ENCODE measurements around the gene NNT.
"Not testable (repeated sequence)": the region's sequence is repeated elsewhere in the genome, so short reads cannot be mapped to it uniquely, and the experiment has no call there.

Gene NNT

DNA sequence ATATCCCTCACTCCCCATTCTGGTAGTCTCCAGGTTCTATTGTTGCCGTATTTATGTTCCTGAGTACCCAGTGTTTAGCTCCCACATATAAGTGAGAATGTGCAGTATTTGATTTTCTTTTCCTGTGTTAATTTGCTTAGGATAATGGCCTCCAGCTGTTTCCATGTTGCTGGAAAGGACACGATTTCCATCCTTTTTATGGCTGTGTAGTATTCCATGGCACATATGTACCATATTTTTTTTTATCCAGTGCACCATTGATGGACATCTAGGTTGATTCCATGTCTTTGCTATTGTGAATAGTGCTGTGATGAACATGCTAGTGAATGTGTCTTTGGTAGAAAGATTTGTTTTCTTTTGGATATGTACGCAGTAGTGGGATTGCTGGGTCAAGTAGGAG, 98.2 kb downstream of the NNT start:
- no peak overlapping the region for H3K4me3 ChIP-seq (replicated peaks; ENCODE audit: low read depth, low read length)
- no peak for DNase-seq (ENCODE audit: low read depth)
- TF ChIP-seq CTCF (IDR thresholded peaks at IDR 0.05; ENCODE audit: low read length, missing control alignments): no peak

DNA sequence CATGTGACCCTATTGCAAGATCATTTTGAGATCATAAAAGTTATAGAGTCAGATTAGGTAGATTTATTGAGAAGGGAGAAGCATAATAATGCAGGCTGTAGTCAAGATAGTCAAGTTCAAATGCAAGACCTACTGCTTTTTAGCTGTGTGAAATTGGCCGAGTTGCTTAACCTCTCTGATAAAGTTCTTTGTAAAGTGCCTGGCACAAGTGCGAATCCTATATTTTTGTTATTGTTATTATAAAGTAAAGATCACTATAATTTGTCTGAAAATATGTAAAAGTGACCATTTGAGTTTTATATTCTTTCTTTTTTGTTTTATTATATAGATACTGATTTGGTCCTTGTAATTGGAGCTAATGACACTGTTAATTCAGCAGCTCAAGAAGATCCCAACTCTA, 99.3 kb downstream of the NNT start:
- TF ChIP-seq CTCF (IDR thresholded peaks at IDR 0.05; ENCODE audit: low read length, missing control alignments): no peak
- no peak for DNase-seq (ENCODE audit: low read depth)
- H3K4me3 ChIP-seq (replicated peaks; ENCODE audit: low read depth, low read length): no peak overlapping the region

GRCh38 chr5:43702815-43703214, 99.8 kb downstream of the NNT start:
- DNase-seq (ENCODE audit: low read depth): peak; percentile 31
- no peak overlapping the region for H3K4me3 ChIP-seq (replicated peaks; ENCODE audit: low read depth, low read length)
- TF ChIP-seq CTCF (IDR thresholded peaks at IDR 0.05; ENCODE audit: low read length, missing control alignments): no peak

DNA sequence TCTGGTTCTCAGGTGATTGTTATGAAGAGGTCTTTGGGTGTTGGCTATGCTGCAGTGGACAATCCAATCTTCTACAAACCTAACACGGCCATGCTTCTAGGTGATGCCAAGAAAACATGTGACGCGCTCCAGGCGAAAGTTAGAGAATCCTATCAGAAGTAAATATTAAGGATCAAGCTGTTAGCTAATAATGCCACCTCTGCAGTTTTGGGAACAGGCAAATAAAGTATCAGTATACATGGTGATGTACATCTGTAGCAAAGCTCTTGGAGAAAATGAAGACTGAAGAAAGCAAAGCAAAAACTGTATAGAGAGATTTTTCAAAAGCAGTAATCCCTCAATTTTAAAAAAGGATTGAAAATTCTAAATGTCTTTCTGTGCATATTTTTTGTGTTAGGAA, 101.3 kb downstream of the NNT start:
- DNase-seq (ENCODE audit: low read depth): no peak
- no peak overlapping the region for H3K4me3 ChIP-seq (replicated peaks; ENCODE audit: low read depth, low read length)
- no peak for TF ChIP-seq CTCF (IDR thresholded peaks at IDR 0.05; ENCODE audit: low read length, missing control alignments)

GRCh38 chr5:43706576-43706975, 103.6 kb downstream of the NNT start:
- not testable (repeated sequence) for H3K4me3 ChIP-seq (replicated peaks; ENCODE audit: low read depth, low read length); DNase-seq (ENCODE audit: low read depth)

- no peak for TF ChIP-seq CTCF (IDR thresholded peaks at IDR 0.05; ENCODE audit: low read length, missing control alignments)
- no peak overlapping the region for H3K4me3 ChIP-seq (replicated peaks; ENCODE audit: low read depth, low read length)
- peak; percentile 69 for DNase-seq (ENCODE audit: low read depth)
Measured at GRCh38 chr5:43711496-43711895, 108.5 kb downstream of the NNT start.

GRCh38 chr5:43712081-43712480, 109.1 kb downstream of the NNT start:
- no peak for TF ChIP-seq CTCF (IDR thresholded peaks at IDR 0.05; ENCODE audit: low read length, missing control alignments)
- H3K4me3 ChIP-seq (replicated peaks; ENCODE audit: low read depth, low read length): no peak overlapping the region
- DNase-seq (ENCODE audit: low read depth): no peak

GRCh38 chr5:43719783-43720182, 116.8 kb downstream of the NNT start:
- not testable (repeated sequence) for DNase-seq (ENCODE audit: low read depth); H3K4me3 ChIP-seq (replicated peaks; ENCODE audit: low read depth, low read length)
